ENCODE data around the gene TRMT10B. TPM values are rescaled to one million over a fixed set of nuclear protein-coding genes. Genes with fewer than 3 reads are reported as not detected.

TRMT10B gene
- total and polyA plus RNA-seq, 10 of the 15 experiments (the other 5 are each of a cell fraction or from before 2014, with no cell fraction given) = 3.7 to 11.7 (median 6.8) TPM

DNA sequence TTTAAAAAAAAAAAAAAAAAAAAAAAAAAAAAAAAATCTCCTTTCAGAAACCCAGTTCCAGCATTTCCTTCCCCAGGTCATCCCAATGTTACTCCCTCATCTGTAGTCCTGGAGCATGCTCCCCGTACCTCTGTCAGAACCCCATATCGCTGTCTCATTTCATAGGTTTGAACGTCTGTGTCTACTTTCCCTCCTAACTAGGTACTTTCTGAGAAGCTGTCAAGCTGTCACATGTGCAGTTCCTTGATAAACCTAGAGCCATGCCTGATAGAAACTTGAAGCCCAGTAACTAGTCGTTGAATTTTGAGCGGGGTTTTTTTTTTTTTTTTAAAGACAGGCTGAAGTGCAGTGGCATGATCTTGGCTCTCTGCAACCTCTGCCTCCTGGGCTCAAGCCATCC is 15.7 kb downstream of the TRMT10B start (continued):
- TF ChIP-seq, protein P1, sequence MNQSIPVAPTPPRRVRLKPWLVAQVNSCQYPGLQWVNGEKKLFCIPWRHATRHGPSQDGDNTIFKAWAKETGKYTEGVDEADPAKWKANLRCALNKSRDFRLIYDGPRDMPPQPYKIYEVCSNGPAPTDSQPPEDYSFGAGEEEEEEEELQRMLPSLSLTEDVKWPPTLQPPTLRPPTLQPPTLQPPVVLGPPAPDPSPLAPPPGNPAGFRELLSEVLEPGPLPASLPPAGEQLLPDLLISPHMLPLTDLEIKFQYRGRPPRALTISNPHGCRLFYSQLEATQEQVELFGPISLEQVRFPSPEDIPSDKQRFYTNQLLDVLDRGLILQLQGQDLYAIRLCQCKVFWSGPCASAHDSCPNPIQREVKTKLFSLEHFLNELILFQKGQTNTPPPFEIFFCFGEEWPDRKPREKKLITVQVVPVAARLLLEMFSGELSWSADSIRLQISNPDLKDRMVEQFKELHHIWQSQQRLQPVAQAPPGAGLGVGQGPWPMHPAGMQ (IDR thresholded peaks at IDR 0.05; ENCODE audit: borderline replicate concordance) = no peak
- no peak for TF ChIP-seq LARP7 (IDR thresholded peaks at IDR 0.05)
- TF ChIP-seq SIX5 (IDR thresholded peaks at IDR 0.05; ENCODE audit: low read depth, low read length, severe bottlenecking) = no peak
- no peak for TF ChIP-seq CBX5 (IDR thresholded peaks at IDR 0.05; ENCODE audit: low read depth)

DNA sequence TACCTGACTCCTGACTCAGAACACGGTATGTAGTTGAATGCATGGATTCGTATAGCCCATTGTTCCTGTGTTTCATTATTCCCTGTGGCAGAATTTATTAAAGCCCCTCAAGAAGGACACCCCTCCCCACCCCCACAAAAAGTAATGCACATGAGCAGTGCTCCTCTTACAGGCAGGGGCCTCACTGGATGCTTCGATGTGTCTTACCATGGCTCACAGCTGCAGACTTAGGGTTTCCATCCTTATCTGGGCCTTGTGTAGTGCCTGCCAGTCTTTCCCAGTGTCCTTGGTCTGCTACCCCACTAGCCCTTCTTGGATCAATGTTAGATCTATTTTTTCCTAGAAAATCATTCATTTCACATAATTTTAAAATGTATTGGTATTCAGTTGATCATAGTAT is 16.4 kb downstream of the TRMT10B start:
- CTCF ChIA-PET = interaction anchor here (1.9 to 2.8 kb wide), 2 partner anchors 10 kb away, joined by 5 to 8 read pairs; no protein-coding TSS in a partner anchor
- no peak overlapping the region for H3K4me3 ChIP-seq
- POLR2A ChIA-PET = interaction anchor here (0.7 to 1.4 kb wide), 2 partner anchors 15 to 335 kb away, joined by 3 read pairs; partner anchors contain the start of gene EXOSC3

More for the DNA sequence above, 16.4 kb downstream of the TRMT10B start:
- intact Hi-C loops (cut with micrococcal nuclease; ENCODE audit: unreplicated experiment) = no loop called here
- ChIA-PET RAD21 (ENCODE audit: unreplicated experiment) (no interaction called here), SMC1A (ENCODE audit: uncharacterized antibody, unreplicated experiment) (interaction anchor here (1.2 kb wide), 1 partner anchor 37 kb away, joined by 3 read pairs; no protein-coding TSS in a partner anchor)
- ATAC-seq = no peak
- WGBS (ENCODE audit: insufficient coverage, insufficient replicate concordance, low lambda C conversion rate, missing lambda C conversion rate) = 86% methylated on average over 3 of the region's 3 CpGs
- in situ Hi-C loops (cut with MboI) = no loop called here
- H3K4me1 ChIP-seq (ENCODE audit: control insufficient read depth, insufficient read depth, low read length) = no peaks in the 10 kb centered on the region
- no peak overlapping the region for H3K4me2 ChIP-seq (ENCODE audit: control insufficient read depth, insufficient read depth)
- H4K20me1 ChIP-seq (ENCODE audit: control insufficient read depth, insufficient read depth) = no peaks in the 10 kb centered on the region
- H3K27me3 ChIP-seq (replicated peaks in 1 of 2; ENCODE audit: control insufficient read depth in 2 of 2, insufficient read depth in 2 of 2, low read length in 1 of 2) = no peaks in the 10 kb centered on the region
- peaks cover 4 to 9% of the 10 kb centered on the region in 2 experiments; a peak in 2 of 4 replicates for H3K36me3 ChIP-seq (ENCODE audit: control insufficient read depth in 2 of 2, insufficient read depth in 2 of 2, low read length in 1 of 2)
- H3K79me2 ChIP-seq (ENCODE audit: control insufficient read depth, insufficient read depth, low read length) = no peaks in the 10 kb centered on the region
- no peak overlapping the region for H2AFZ ChIP-seq (ENCODE audit: control insufficient read depth, low read depth, low read length)
- no peak overlapping the region for H3K9ac ChIP-seq (ENCODE audit: control insufficient read depth, insufficient read depth, low read length)
- no peaks in the 10 kb centered on the region for H3K9me3 ChIP-seq (replicated peaks; ENCODE audit: control insufficient read depth, insufficient read depth, low read length)
- no peak for TF ChIP-seq MTA3 (IDR thresholded peaks at IDR 0.05; ENCODE audit: borderline replicate concordance, low read length)
- no peak for TF ChIP-seq NFYA (IDR thresholded peaks at IDR 0.05; ENCODE audit: borderline replicate concordance, low read depth, low read length)
- no peak for TF ChIP-seq TCF12 (IDR thresholded peaks at IDR 0.05; ENCODE audit: low read depth, low read length)
- TF ChIP-seq NR2F1 (conservative IDR thresholded peaks at IDR 0.05) = no peak
- TF ChIP-seq RFX5 (IDR thresholded peaks at IDR 0.05; ENCODE audit: low read depth, low read length) = no peak
- no peak for DNase-seq (ENCODE audit: low read depth, low spot score)
- no TSS peak for BruUV-seq (replicated peaks)
- FAIRE-seq = no peak
- H3K27ac ChIP-seq (ENCODE audit: control insufficient read depth, insufficient read depth) = no peak overlapping the region
